ENCODE measurements around the gene SCYGR6. TPM values are rescaled to one million over a fixed set of nuclear protein-coding genes. Genes with fewer than 3 reads are reported as not detected.
"Not testable (repeated sequence)": the region's sequence is repeated elsewhere in the genome, so short reads cannot be mapped to it uniquely, and the experiment has no call there.

The SCYGR6 gene
- total RNA-seq, 1 donor from 2014 or later: not detected

DNA sequence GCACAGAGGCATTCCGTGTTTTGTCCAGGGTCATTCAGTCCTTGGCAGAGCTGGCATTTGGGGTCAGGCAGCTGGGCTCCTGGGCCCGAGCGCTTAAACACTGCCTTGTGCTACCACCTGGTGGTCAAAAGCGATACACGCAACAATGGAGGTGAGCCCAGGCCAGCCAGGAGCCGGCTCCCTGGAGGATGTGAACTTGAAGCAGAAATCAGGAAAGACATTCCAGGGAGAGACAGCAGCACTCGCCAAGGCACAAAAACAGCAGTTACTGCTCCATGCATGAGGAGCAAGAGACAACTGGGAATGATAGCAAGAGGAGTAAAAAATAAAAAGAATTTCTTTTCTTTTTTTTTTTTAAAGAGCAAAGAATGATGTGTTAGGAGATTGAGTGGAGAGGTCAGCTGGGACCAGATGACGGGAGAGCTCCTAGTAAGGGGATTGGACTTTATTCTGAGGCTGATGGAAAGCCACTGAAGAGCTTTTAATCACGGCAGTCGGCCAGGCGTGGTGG, 41.9 kb upstream of the SCYGR6 start:
- ATAC-seq: peak; percentile 94 to 96
- DNase-seq: peak; percentile 80
- peaks cover 18% of the 10 kb centered on the region for H3K4me1 ChIP-seq
- no peak overlapping the region for H3K4me3 ChIP-seq
- no peaks in the 10 kb centered on the region for H3K36me3 ChIP-seq
- intact Hi-C loops (cut with DNase I): loop anchor here (5.0 kb wide), 1 partner anchor 114 kb away; no protein-coding TSS in a partner anchor
- no peaks in the 10 kb centered on the region for H3K9me3 ChIP-seq
- H3K27me3 ChIP-seq (ENCODE audit: low read depth): no peaks in the 10 kb centered on the region
- H3K27ac ChIP-seq: no peak overlapping the region
- TF ChIP-seq, protein P1, sequence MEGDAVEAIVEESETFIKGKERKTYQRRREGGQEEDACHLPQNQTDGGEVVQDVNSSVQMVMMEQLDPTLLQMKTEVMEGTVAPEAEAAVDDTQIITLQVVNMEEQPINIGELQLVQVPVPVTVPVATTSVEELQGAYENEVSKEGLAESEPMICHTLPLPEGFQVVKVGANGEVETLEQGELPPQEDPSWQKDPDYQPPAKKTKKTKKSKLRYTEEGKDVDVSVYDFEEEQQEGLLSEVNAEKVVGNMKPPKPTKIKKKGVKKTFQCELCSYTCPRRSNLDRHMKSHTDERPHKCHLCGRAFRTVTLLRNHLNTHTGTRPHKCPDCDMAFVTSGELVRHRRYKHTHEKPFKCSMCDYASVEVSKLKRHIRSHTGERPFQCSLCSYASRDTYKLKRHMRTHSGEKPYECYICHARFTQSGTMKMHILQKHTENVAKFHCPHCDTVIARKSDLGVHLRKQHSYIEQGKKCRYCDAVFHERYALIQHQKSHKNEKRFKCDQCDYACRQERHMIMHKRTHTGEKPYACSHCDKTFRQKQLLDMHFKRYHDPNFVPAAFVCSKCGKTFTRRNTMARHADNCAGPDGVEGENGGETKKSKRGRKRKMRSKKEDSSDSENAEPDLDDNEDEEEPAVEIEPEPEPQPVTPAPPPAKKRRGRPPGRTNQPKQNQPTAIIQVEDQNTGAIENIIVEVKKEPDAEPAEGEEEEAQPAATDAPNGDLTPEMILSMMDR (IDR thresholded peaks at IDR 0.05): peak; percentile 90

DNA sequence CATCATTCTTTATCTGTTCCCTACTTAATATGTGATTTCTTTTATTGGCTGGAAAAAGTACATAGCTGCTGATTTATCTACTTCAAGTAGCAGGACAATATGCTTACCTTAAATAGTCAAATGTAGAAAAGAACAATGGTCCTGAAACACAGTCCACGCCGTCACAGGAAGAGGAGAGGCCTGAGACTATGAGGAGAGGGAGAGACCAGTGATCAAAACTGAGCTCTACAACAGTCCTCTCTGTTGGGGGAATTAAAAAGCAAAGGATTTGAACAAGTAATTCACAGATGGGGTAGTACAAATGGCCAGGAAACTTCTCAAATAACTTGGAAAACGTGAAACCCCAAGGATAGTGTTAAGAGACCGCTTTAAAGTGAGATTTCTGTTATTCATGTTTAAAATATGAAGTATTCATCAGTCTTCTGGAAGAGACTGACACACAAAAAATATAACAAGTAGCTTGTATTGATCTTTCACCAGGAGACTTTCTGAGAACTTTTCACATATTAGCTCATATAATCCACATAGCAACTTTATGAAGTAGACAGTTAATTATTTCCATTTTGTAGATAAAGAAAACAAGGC, 41.3 kb upstream of the SCYGR6 start:
- Histone ChIP-seq H3K27me3 (ENCODE audit: low read depth) (no peaks in the 10 kb centered on the region), H3K36me3 (no peaks in the 10 kb centered on the region), H3K4me1 (peaks cover 20% of the 10 kb centered on the region), H3K9me3 (no peaks in the 10 kb centered on the region), H3K4me3 (no peak overlapping the region), H3K27ac (no peak overlapping the region)
- intact Hi-C loops (cut with DNase I): loop anchor here (5.0 kb wide), 1 partner anchor 114 kb away; no protein-coding TSS in a partner anchor
- TF ChIP-seq, protein P1 (IDR thresholded peaks at IDR 0.05): no peak
- DNase-seq: no peak
- ATAC-seq: no peak

DNA sequence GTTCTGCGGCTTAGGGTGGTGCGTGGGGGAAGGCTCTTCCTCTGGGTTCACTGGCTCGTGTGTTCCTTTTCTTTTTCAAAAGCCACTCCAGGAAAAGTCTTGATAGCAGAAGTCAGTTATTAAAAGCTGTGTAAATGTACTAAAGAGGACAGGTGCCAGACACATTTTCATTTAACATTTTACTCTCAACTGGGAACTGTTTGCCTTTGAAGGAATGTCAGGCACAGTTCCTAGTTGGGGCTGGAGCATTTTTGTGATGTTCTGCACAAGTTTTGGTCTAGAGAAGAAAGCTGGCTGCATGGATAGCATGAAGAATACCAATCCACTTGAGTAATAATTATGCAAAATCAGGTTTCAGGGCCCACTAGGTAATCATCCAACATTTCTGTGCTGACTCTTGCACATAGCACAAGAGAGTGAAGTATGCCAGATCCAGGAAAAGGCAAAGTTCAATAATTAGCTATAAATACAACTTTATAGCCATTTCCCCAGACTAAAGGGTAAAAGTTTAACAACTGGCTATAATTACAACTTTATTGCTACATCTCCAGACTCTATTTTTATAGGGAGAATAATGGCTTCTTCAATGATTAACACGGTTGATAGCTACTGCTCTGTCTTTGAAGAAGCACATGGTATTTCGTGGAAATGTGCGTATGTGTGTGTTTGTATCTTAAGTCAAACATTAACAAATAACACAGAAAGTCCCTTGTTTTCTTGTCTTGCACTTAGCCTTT, 37.4 kb upstream of the SCYGR6 start:
- Histone ChIP-seq H3K36me3 (no peaks in the 10 kb centered on the region), H3K27ac (no peak overlapping the region), H3K27me3 (ENCODE audit: low read depth) (no peaks in the 10 kb centered on the region), H3K4me3 (no peak overlapping the region), H3K9me3 (no peaks in the 10 kb centered on the region), H3K4me1 (peaks cover 20% of the 10 kb centered on the region)
- intact Hi-C loops (cut with DNase I): no loop called here
- ATAC-seq (peak; percentile 17 to 59), DNase-seq (no peak)
- TF ChIP-seq, protein P1 (IDR thresholded peaks at IDR 0.05): no peak

DNA sequence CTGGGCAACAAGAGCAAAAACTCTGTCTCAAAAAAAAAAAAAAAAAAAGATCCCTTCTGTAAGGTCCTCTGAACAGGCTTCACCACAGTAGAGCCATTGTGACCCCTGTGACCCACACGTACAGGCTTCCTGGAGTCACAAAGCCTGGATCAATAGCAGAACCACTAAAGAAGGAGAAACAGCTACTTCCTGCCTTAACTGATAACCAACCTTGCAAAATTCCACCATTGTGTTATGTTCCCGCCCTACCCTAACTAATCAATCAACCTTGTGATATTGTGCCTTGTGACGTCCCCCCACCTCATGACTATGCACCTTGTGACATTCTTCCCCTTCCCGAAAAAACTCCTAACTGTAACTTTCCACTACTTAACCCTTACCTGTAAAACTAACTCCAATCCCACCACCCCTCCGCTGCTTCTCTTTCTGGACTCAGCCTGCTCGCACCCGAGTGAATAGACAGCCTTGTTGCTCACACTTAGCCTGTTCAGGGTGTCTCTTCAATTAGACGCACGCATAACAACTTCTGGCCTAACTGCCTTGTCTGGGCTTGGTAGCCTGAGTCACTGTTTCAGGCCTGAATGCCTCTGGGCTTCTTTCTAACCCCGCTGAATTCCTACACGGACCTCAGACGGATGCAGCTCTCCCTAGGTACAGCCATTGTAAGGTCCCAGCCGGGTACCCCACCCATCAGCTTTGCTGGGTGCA, 35.0 kb upstream of the SCYGR6 start:
- Histone ChIP-seq H3K27me3 (ENCODE audit: low read depth) (no peaks in the 10 kb centered on the region), H3K9me3 (no peaks in the 10 kb centered on the region), H3K4me3 (no peak overlapping the region), H3K27ac (no peak overlapping the region), H3K36me3 (no peaks in the 10 kb centered on the region), H3K4me1 (peaks cover 11% of the 10 kb centered on the region)
- DNase-seq (no peak), ATAC-seq (no peak)
- TF ChIP-seq, protein P1 (IDR thresholded peaks at IDR 0.05): no peak
- intact Hi-C loops (cut with DNase I): no loop called here

DNA sequence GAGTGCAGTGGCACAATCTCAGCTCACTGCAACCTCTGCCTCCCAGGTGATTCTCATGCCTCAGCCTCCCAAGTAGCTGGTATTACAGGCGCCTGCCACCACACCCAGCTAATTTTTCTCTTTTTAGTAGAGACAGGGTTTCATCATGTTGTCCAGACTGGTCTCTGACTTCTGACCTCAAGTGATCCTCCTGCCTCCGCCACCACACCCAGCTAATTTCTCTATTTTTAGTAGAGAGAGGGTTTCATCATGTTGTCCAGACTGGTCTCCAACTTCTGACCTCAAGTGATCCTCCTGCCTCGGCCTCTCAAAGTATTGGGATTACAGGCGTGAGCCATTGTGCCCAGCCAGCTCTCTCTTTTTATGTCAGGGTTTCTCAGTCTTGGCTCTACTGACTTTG, 31.7 kb upstream of the SCYGR6 start:
- H3K27me3 ChIP-seq (ENCODE audit: low read depth); H3K9me3 ChIP-seq; H3K4me1 ChIP-seq; DNase-seq; H3K27ac ChIP-seq; intact Hi-C loops (cut with DNase I); H3K4me3 ChIP-seq; H3K36me3 ChIP-seq: not testable (repeated sequence)
- ATAC-seq: peak in 1 of 2 donors; percentile 21

All from lower lobe of right lung (tissue), 2 donors.